NB4 (cell line): Measurements from ENCODE around the gene SRGAP2B.
"Not testable (repeated sequence)": the region's sequence is repeated elsewhere in the genome, so short reads cannot be mapped to it uniquely, and the experiment has no call there.

ENCODE experiments used
- CTCF ChIP-seq: IDR thresholded peaks from one replicate; pipeline ENCODE4 v1.5.1; 2012; ENCODE audit warnings: low read depth, low read length
- MAX ChIP-seq: IDR thresholded peaks from 2 replicates; pipeline ENCODE4 v1.6.1; 2011; ENCODE audit warnings: low read depth, low read length
- POLR2A ChIP-seq: IDR thresholded peaks from 2 replicates; pipeline ENCODE4 v1.6.1; 2011; ENCODE audit warnings: mild to moderate bottlenecking; ENCODE audit not compliant: insufficient read length; ENCODE audit errors: extremely low read depth

- not testable (repeated sequence) for TF ChIP-seq CTCF, POLR2A, MAX
Measured at GRCh38 chr1:145058184-145058583, 36.9 kb downstream of the SRGAP2B start.
